ENCODE results near the gene LRGUK. TPM values are rescaled to one million over a fixed set of nuclear protein-coding genes. Genes with fewer than 3 reads are reported as not detected.

LRGUK gene
- total and polyA plus RNA-seq, 2 donors (not counting 3 experiments of a cell fraction or from before 2014, with no cell fraction given) = 0.10 to 0.11 TPM

DNA sequence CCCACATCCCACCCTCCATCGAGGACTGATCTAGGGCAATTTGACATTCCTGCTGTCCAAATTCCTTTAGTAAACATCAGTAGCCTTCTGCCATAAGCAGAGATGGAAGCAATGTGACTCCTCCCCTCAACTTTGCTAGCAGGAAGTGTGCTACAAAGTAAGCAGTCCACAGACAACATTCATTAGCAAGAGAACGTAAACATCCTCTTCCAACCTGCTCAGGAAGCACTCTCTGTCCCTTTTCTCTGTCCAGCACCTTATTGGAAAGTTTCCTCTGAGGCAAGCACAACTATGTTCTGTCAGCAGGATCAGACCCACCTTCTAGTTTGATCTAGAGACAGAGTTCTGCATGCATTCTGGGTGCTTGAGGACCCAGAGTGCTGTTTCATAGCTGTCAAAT, 48.1 kb upstream of the LRGUK start:
- no peak for FAIRE-seq
- POLR2A ChIA-PET = no interaction called here
- Histone ChIP-seq H3K9me1 (replicated peaks; ENCODE audit: control insufficient read depth, extremely low read depth, insufficient read depth, low read length) (no peaks in the 10 kb centered on the region), H3K27me3 (ENCODE audit: control insufficient read depth in 2 of 2, insufficient read depth in 2 of 2, low read length in 2 of 2) (no peaks in the 10 kb centered on the region), H4K20me1 (replicated peaks; ENCODE audit: control insufficient read depth, extremely low read depth, insufficient read depth, low read length) (no peaks in the 10 kb centered on the region), H2AFZ (ENCODE audit: low read depth, low read length) (no peak overlapping the region), H3K4me3 (replicated peaks in 1 of 3; ENCODE audit: insufficient read depth in 1 of 3, low read depth in 1 of 3, low read length in 3 of 3) (no peak overlapping the region), H3K4me1 (ENCODE audit: control insufficient read depth, extremely low read depth, insufficient read depth, low read length) (no peaks in the 10 kb centered on the region), H3K27ac (ENCODE audit: insufficient read depth, low read depth, low read length) (no peak overlapping the region), H3K9ac (replicated peaks; ENCODE audit: extremely low read depth, insufficient read depth, low read length) (no peak overlapping the region), H3K79me2 (ENCODE audit: control insufficient read depth, insufficient read depth, low read length) (no peaks in the 10 kb centered on the region), H3K4me2 (ENCODE audit: insufficient read depth, low read length) (no peak overlapping the region), H3K36me3 (ENCODE audit: control insufficient read depth in 2 of 2, extremely low read depth in 1 of 2, insufficient read depth in 2 of 2, low read length in 2 of 2) (no peaks in the 10 kb centered on the region), H3K9me3 (replicated peaks; ENCODE audit: control insufficient read depth, insufficient read depth, low read length) (no peaks in the 10 kb centered on the region)
- TF ChIP-seq JUN (IDR thresholded peaks at IDR 0.05; ENCODE audit: borderline replicate concordance, insufficient read depth, insufficient read length, low read depth) (no peak), CTCF (IDR thresholded peaks at IDR 0.05; ENCODE audit: extremely low read depth in 1 of 2, insufficient read depth in 1 of 2, low read depth in 1 of 2, low read length in 2 of 2) (no peak), MAX (IDR thresholded peaks at IDR 0.05; ENCODE audit: insufficient read depth, insufficient read length) (no peak), MYC (IDR thresholded peaks at IDR 0.05; ENCODE audit: low read depth, low read length) (no peak), POLR2AphosphoS5 (IDR thresholded peaks at IDR 0.05; ENCODE audit: insufficient read depth, low read depth, low read length) (no peak), FOS (IDR thresholded peaks at IDR 0.05; ENCODE audit: borderline replicate concordance, insufficient read depth, low read length) (no peak), POLR2A (IDR thresholded peaks at IDR 0.05; ENCODE audit: low read depth, low read length) (no peak), EZH2 (IDR thresholded peaks at IDR 0.05; ENCODE audit: borderline replicate concordance, low read depth, low read length, severe bottlenecking) (no peak), GATA2 (IDR thresholded peaks at IDR 0.05; ENCODE audit: insufficient read depth, insufficient read length, low read depth, low read length) (no peak)
- intact Hi-C loops (cut with micrococcal nuclease) (no loop called here), dilution Hi-C loops (cut with MboI; ENCODE audit: extremely low pct_ligation_motif_present, low sequenced_read_pairs) (no loop called here)
- BruUV-seq (replicated peaks) = no TSS peak
- no peak for DNase-seq (ENCODE audit: low read depth, low spot score)
- CTCF ChIA-PET = interaction anchor here (1.2 kb wide), 1 partner anchor 62 kb away, joined by 3 read pairs; no protein-coding TSS in a partner anchor
